OCI-LY3 (cell line): ENCODE data around the gene TPM3.
"Not testable (repeated sequence)": the region's sequence is repeated elsewhere in the genome, so short reads cannot be mapped to it uniquely, and the experiment has no call there.

Experiments used
- H2AFZ ChIP-seq: fragments of 200-600, 300-600 bp; shearing (Covaris generic); 2 replicates; pipeline ENCODE4 v1.6.0; 2014; ENCODE audit warnings: antibody characterized with exemption, low read depth, low read length
- H3K27ac ChIP-seq: fragments of 200-600, 300-600 bp; sonication (generic); 2 replicates; pipeline ENCODE4 v1.5.1; 2014; ENCODE audit warnings: mild to moderate bottlenecking, low read length, moderate library complexity, mixed read lengths
- H3K27me3 ChIP-seq: fragments of 200-600, 300-600 bp; sonication (generic); 2 replicates; pipeline ENCODE4 v1.6.1; 2014; ENCODE audit warnings: low read depth, low read length, mixed read lengths
- H3K36me3 ChIP-seq: fragments of 200-600, 300-600 bp; sonication (generic); replicated peaks from 2 replicates; pipeline ENCODE3; 2014; ENCODE audit warnings: low read depth, low read length, mixed read lengths
- H3K4me1 ChIP-seq: fragments of 300-600, 200-600 bp; sonication (generic); 2 replicates; pipeline ENCODE4 v1.6.1; 2014; ENCODE audit warnings: low read length, mixed read lengths
- H3K4me2 ChIP-seq: fragments of 200-600, 300-600 bp; sonication (generic); 2 replicates; pipeline ENCODE4 v1.6.1; 2014; ENCODE audit warnings: low read length, mixed read lengths
- H3K4me3 ChIP-seq: fragments of 300-600, 200-600 bp; sonication (generic); 2 replicates; pipeline ENCODE4 v1.5.1; 2014; ENCODE audit warnings: antibody characterized with exemption, mild to moderate bottlenecking, low read length, moderate library complexity
- H3K79me2 ChIP-seq: fragments of 300-600, 200-600 bp; shearing (Covaris generic); 2 replicates; pipeline ENCODE4 v1.6.1; 2014; ENCODE audit warnings: mild to moderate bottlenecking, low read length, mixed read lengths
- H3K9ac ChIP-seq: fragments of 300-600, 200-600 bp; shearing (Covaris generic); 2 replicates; pipeline ENCODE4 v1.6.0; 2014; ENCODE audit warnings: mild to moderate bottlenecking, low read length, moderate library complexity
- H3K9me3 ChIP-seq: fragments of 200-600, 300-600 bp; shearing (Covaris generic); 2 replicates; pipeline ENCODE4 v1.6.1; 2014; ENCODE audit warnings: low read length, mixed read lengths; ENCODE audit not compliant: insufficient read depth
- H4K20me1 ChIP-seq: fragments of 200-600, 300-600 bp; sonication (generic); 2 replicates; pipeline ENCODE4 v1.6.1; 2016; ENCODE audit warnings: low read length, mixed read lengths; ENCODE audit not compliant: insufficient read depth
- EZH2phosphoT487 ChIP-seq: fragments of 200-600 bp; shearing (Covaris generic); IDR thresholded peaks from 2 replicates; pipeline ENCODE4 v1.6.1; 2018; ENCODE audit warnings: antibody characterized with exemption, mixed run types, low read depth
- TF ChIP-seq, protein P1 (sequence below): fragments of 200-600, 300-600 bp; sonication (generic); IDR thresholded peaks from 2 replicates; pipeline ENCODE4 v1.5.1; 2014; ENCODE audit warnings: antibody characterized with exemption, low read length, low read depth

TPM3 gene

DNA sequence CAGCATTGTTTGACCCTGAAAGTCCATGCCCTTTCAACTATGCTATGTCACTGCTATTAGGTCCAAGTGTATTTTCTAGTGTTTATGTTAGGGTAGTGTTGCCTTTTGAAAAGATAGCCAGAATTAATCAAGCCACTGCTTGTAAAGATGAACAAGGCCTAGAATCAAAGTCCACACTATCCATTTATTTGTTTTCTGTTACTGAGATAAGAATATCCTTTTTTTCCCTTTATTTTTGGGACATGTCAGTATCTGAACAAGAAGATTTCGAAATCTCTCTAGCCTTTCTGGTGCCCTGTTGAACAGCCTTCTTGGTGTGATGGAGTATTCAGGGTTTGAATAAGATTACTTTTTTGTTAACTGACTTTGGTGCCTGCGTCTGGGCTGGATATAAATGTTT lies 45.5 kb upstream of the TPM3 start:
- H3K27ac ChIP-seq = no peak overlapping the region
- TF ChIP-seq EZH2phosphoT487 = no peak
- TF ChIP-seq, protein P1, sequence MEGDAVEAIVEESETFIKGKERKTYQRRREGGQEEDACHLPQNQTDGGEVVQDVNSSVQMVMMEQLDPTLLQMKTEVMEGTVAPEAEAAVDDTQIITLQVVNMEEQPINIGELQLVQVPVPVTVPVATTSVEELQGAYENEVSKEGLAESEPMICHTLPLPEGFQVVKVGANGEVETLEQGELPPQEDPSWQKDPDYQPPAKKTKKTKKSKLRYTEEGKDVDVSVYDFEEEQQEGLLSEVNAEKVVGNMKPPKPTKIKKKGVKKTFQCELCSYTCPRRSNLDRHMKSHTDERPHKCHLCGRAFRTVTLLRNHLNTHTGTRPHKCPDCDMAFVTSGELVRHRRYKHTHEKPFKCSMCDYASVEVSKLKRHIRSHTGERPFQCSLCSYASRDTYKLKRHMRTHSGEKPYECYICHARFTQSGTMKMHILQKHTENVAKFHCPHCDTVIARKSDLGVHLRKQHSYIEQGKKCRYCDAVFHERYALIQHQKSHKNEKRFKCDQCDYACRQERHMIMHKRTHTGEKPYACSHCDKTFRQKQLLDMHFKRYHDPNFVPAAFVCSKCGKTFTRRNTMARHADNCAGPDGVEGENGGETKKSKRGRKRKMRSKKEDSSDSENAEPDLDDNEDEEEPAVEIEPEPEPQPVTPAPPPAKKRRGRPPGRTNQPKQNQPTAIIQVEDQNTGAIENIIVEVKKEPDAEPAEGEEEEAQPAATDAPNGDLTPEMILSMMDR = no peak
- H3K79me2 ChIP-seq = peaks cover 81% of the 10 kb centered on the region
- peaks cover 81% of the 10 kb centered on the region for H3K36me3 ChIP-seq
- H3K4me1 ChIP-seq = no peaks in the 10 kb centered on the region
- H3K4me2 ChIP-seq = no peak overlapping the region
- no peak overlapping the region for H3K9ac ChIP-seq
- no peak overlapping the region for H2AFZ ChIP-seq
- H3K9me3 ChIP-seq = no peaks in the 10 kb centered on the region
- H4K20me1 ChIP-seq = peaks cover 45% of the 10 kb centered on the region
- no peak overlapping the region for H3K4me3 ChIP-seq
- H3K27me3 ChIP-seq = no peaks in the 10 kb centered on the region

DNA sequence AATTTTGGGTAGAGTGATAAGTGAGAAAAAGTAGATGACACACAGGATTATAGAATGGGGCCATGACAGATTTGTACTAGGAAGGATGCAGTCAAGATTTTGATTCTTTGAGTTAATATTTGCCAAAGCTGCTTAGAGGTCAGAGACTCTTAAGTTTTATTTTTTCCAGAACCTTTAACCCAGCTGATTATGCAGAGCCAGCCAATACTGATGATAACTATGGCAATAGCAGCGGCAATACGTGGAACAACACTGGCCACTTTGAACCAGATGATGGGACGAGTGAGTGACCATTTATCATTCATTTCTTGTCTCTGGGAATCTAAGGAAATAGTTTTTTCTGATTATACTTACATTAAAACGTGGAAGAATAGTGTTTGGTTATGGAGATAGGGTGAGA lies 45.0 kb upstream of the TPM3 start:
- no peak overlapping the region for H3K27ac ChIP-seq
- H3K79me2 ChIP-seq = peaks cover 84% of the 10 kb centered on the region
- no peaks in the 10 kb centered on the region for H3K4me1 ChIP-seq
- no peaks in the 10 kb centered on the region for H3K9me3 ChIP-seq
- TF ChIP-seq, protein P1 = no peak
- no peak for TF ChIP-seq EZH2phosphoT487
- H4K20me1 ChIP-seq = peaks cover 44% of the 10 kb centered on the region
- peaks cover 80% of the 10 kb centered on the region for H3K36me3 ChIP-seq
- H3K9ac ChIP-seq = no peak overlapping the region
- H2AFZ ChIP-seq = no peak overlapping the region
- H3K4me3 ChIP-seq = no peak overlapping the region
- no peak overlapping the region for H3K4me2 ChIP-seq
- H3K27me3 ChIP-seq = no peaks in the 10 kb centered on the region

DNA sequence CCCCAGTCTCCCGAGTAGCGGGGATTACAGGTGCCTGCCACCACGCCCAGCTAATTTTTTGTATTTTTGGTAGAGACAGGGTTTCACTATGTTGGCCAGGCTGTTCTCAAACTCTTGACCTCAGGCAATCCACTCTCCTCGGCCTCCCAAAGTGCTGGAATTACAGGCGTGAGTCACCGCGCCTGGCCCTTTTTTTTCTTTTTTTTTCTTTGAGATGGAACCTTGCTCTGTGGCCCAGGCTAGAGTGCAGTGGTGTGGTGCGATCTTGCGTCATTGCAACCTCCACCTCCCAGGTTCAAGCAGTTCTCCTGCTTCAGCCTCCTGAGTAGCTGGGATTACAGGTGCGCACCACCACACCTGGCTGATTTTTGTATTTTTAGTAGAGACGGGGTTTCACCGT lies 41.2 kb upstream of the TPM3 start:
- H3K27ac ChIP-seq, H3K4me1 ChIP-seq, H3K4me3 ChIP-seq, H3K9me3 ChIP-seq, H2AFZ ChIP-seq, H3K27me3 ChIP-seq, H3K9ac ChIP-seq, H3K4me2 ChIP-seq: not testable (repeated sequence)
- Histone ChIP-seq H3K36me3 (peaks cover 80% of the 10 kb centered on the region), H4K20me1 (peaks cover 22% of the 10 kb centered on the region), H3K79me2 (peaks cover 90% of the 10 kb centered on the region)

DNA sequence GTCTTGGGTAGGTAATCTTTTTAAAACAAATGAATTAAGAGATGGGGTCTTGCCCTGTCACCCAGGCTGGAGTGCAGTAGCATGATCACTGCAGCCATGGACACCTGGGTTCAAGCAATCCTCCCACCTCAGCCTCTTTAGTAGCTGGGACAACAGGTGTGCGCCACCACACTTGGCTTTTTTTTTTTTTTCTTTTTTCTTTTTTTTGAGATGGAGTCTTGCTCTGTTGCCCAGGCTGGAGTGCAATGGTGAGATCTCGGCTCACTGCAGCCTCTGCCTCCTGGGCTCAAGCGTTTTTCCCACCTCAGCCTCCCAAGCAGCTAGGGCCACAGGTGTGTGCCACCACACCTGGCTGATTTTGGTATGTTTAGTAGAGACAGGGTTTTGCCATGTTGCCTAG lies 39.2 kb upstream of the TPM3 start:
- not testable (repeated sequence) for H3K4me1 ChIP-seq, H4K20me1 ChIP-seq, H2AFZ ChIP-seq, H3K9me3 ChIP-seq, H3K4me3 ChIP-seq, H3K4me2 ChIP-seq, H3K27ac ChIP-seq, H3K9ac ChIP-seq, H3K27me3 ChIP-seq
- H3K36me3 ChIP-seq = peaks cover 76% of the 10 kb centered on the region
- H3K79me2 ChIP-seq = peaks cover 91% of the 10 kb centered on the region

DNA sequence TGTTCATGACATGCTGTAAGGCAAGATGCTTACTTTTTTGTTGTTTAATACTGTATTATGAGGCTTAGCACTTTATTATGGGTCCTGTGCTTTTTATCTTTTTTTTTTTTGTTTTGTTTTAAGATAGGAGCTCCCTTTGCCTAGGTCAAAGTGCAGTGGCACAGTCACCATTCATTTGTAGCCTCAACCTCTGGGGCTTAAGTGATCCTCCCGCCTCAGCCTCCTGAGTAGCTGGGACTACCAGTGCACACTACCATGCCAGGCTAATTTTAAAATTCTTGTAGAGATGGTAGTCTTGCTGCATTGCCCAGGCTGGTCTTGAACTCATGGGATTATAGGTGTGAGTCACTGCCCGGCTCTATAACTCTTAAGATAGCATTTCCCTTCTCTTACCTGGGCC lies 33.5 kb upstream of the TPM3 start:
- Histone ChIP-seq H3K4me1 (peaks cover 30% of the 10 kb centered on the region), H4K20me1 (peaks cover 49% of the 10 kb centered on the region), H3K79me2 (peaks cover 95% of the 10 kb centered on the region), H3K4me2 (no peak overlapping the region), H3K36me3 (peaks cover 69% of the 10 kb centered on the region), H3K27me3 (no peaks in the 10 kb centered on the region), H3K4me3 (no peak overlapping the region), H3K9me3 (no peaks in the 10 kb centered on the region), H2AFZ (no peak overlapping the region), H3K9ac (no peak overlapping the region), H3K27ac (no peak overlapping the region)
- TF ChIP-seq EZH2phosphoT487 = no peak
- TF ChIP-seq, protein P1 = no peak
